Right atrium auricular region (tissue), 2 donors: ENCODE results near the gene TBC1D8B. TPM values are rescaled to one million over a fixed set of nuclear protein-coding genes. Genes with fewer than 3 reads are reported as not detected.

Experiments used
- DNase-seq: peaks from one replicate; pipeline ENCODE4 v3.0.0-alpha.2; 2019; ENCODE audit warnings: low spot score
- H3K27ac ChIP-seq, 2 donors: fragments of 200-600 bp; sonication (generic); 1 replicate in 1 of 2; 2 replicates in 1 of 2; pipeline ENCODE4 v1.5.1; 2016 to 2019
- H3K27me3 ChIP-seq, 2 donors: fragments of 200-600 bp; sonication (generic); one replicate each; pipeline versions ENCODE4 v1.5.1 to v1.6.0; 2017 to 2019
- H3K36me3 ChIP-seq: fragments of 200-600 bp; sonication (generic); one replicate; pipeline ENCODE4 v1.5.1; 2016
- H3K4me1 ChIP-seq, 2 donors: fragments of 200-600 bp; sonication (generic); one replicate each; pipeline versions ENCODE4 v1.5.1 to v1.6.0; 2017 to 2019
- H3K4me3 ChIP-seq, 2 donors: fragments of 200-600 bp; sonication (generic); 1 replicate in 1 of 2; 2 replicates in 1 of 2; pipeline ENCODE4 v1.5.1; 2017 to 2019; ENCODE audit warnings: mild to moderate bottlenecking in 1 of 2, moderate library complexity in 1 of 2
- H3K9me3 ChIP-seq, 2 donors: fragments of 200-600 bp; sonication (generic); one replicate each; pipeline ENCODE4 v1.5.1; 2019
- CTCF ChIP-seq, 2 donors: fragments of 200-600 bp; sonication (generic); IDR thresholded peaks; one replicate each; pipeline ENCODE4 v1.5.1; 2019; ENCODE audit warnings: antibody characterized with exemption in 2 of 2
- total RNA-seq, 2 donors: library from RNA; depleted of rRNA; stranded (reverse); fragments of >200 nt; gene quantifications; one replicate each; pipeline ENCODE4 v1.1.0, GENCODE V29; 2016

Gene TBC1D8B
- total RNA-seq, 2 donors from 2014 or later = 3.6 to 4.6 TPM

- Histone ChIP-seq H3K27me3 (no peaks in the 10 kb centered on the region), H3K27ac (no peak overlapping the region), H3K4me3 (no peak overlapping the region), H3K9me3 (no peaks in the 10 kb centered on the region), H3K4me1 (no peaks in the 10 kb centered on the region), H3K36me3 (no peaks in the 10 kb centered on the region)
- TF ChIP-seq CTCF (IDR thresholded peaks at IDR 0.05) = no peak
- no peak for DNase-seq
These were observed 98.9 kb downstream of the TBC1D8B start for GRCh38 chrX:106901341-106901740.

DNA sequence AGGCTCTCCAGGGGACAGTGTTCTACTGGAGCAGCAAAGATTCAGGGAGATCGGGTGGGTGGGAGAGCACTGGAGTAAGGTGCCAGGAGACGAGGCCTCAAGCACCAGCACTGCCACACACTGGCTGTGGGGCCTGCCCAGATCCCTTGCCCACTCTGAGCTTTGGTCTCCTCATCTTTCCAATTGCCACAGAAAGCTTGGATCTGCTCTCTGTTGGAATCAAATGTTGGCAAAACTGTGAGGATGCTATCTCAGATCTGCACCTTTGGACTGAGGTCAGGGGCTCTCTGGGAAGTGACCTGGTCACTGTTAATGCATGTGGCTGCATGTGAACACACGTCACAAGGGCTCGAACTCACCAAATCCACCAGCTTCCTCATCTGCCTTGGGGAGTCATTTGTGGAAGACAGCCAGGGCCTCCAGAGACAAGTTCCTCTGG is 99.3 kb downstream of the TBC1D8B start:
- no peaks in the 10 kb centered on the region for H3K4me1 ChIP-seq
- H3K36me3 ChIP-seq = no peaks in the 10 kb centered on the region
- no peak for TF ChIP-seq CTCF (IDR thresholded peaks at IDR 0.05)
- no peaks in the 10 kb centered on the region for H3K9me3 ChIP-seq
- H3K4me3 ChIP-seq = no peak overlapping the region
- no peak for DNase-seq
- H3K27me3 ChIP-seq = no peaks in the 10 kb centered on the region
- H3K27ac ChIP-seq = no peak overlapping the region

- no peaks in the 10 kb centered on the region for H3K9me3 ChIP-seq
- DNase-seq = no peak
- no peak for TF ChIP-seq CTCF (IDR thresholded peaks at IDR 0.05)
- H3K4me3 ChIP-seq = no peak overlapping the region
- H3K4me1 ChIP-seq = no peaks in the 10 kb centered on the region
- no peaks in the 10 kb centered on the region for H3K36me3 ChIP-seq
- no peak overlapping the region for H3K27ac ChIP-seq
- H3K27me3 ChIP-seq = no peaks in the 10 kb centered on the region
These were observed 100.2 kb downstream of the TBC1D8B start for GRCh38 chrX:106902684-106903083.

GRCh38 chrX:106903291-106903824 is 100.9 kb downstream of the TBC1D8B start, which contains the start of gene RIPPLY1:
Gene RIPPLY1 (minus strand): TSS chrX:106903341. CDS start chrX:106903287, 54 bp downstream.
- no peak within 1 kb of the TSS for H3K27ac ChIP-seq
- no peak within 1 kb of the TSS for H3K4me3 ChIP-seq
- no peaks in the 10 kb centered on the region for H3K4me1 ChIP-seq
- no peaks in the 10 kb centered on the region for H3K36me3 ChIP-seq
- H3K9me3 ChIP-seq = no peaks in the 10 kb centered on the region
- no peak for DNase-seq
- TF ChIP-seq CTCF (IDR thresholded peaks at IDR 0.05) = no peak
- no peaks in the 10 kb centered on the region for H3K27me3 ChIP-seq

DNA sequence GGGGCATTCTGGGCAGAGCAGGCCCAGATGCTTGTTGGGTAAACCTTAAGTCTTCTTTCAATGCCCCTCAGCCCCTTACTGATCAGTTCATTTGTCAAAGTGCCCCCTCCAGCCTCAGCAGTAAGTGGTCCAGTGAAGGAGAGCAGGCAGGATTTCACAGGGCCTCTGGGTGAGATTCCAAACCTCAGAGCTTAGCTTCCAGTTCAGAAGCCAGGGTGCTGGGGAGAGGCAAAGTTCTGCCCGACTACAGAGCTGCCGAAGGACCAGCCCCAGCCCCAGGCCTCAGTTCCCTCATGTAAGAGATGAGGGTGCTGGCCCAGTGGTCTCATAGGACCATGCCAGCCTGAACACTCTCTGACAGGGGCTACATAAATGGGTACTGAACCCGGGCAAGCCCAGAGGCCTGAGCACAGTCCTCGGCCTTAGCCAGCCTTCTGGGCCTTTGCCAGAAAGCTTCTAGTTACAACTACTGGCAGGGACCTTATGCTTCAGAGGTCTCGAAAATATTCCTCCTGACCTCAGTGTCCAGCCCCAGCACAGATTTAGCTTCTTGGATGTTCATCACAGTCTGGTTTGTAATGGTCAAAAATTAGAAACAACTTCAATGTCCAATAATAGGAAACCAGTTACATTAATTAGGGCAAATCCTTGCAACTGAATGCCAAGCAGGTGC is 101.5 kb downstream of the TBC1D8B start:
- H3K27me3 ChIP-seq = no peaks in the 10 kb centered on the region
- no peaks in the 10 kb centered on the region for H3K9me3 ChIP-seq
- H3K4me1 ChIP-seq = no peaks in the 10 kb centered on the region
- no peak overlapping the region for H3K4me3 ChIP-seq
- no peaks in the 10 kb centered on the region for H3K36me3 ChIP-seq
- no peak for TF ChIP-seq CTCF (IDR thresholded peaks at IDR 0.05)
- H3K27ac ChIP-seq = no peak overlapping the region
- no peak for DNase-seq
